ENCODE results near the gene YES1. TPM values are rescaled to one million over a fixed set of nuclear protein-coding genes. Genes with fewer than 3 reads are reported as not detected.
"Not testable (repeated sequence)": the region's sequence is repeated elsewhere in the genome, so short reads cannot be mapped to it uniquely, and the experiment has no call there.

Gene YES1
- total RNA-seq, 1 donor from 2014 or later = 152 TPM

DNA sequence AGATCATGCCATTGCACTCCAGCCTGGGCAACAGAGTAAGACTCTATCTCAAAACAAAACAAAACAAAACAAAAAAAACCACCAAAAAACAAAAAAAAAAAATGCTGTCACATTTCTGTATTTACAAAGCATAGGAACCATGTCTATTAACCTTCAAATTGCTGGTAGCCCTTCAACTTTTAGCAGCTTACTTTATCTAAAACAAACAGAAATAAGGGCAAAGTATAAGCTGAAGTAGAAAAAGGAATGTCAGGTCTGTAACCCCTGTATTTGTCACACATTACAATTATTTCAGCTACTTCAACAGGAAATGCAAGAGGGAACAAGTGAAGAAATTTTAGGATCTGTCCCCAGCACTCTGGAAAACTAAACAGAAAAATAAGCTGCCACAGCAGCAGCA is 129.2 kb downstream of the YES1 start:
- DNase-seq = no peak

DNA sequence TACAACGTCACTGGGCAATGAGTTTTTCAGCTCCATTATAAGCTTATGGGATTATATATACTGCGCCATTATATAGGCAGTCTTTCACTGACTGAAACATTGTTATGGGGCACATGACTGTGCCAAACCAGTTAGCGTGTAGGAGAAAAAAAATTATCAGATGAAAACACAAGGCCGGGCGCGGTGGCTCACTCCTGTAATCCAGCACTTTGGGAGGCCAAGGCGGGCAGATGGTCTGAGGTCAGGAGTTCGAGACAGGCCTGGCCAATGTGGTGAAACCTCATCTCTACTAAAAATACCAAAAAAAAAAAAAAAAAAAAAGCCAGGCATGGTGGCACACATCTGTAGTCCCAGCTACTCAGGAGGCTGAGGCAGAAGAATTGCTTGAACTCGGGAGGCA is 129.6 kb downstream of the YES1 start:
- DNase-seq = not testable (repeated sequence)

DNA sequence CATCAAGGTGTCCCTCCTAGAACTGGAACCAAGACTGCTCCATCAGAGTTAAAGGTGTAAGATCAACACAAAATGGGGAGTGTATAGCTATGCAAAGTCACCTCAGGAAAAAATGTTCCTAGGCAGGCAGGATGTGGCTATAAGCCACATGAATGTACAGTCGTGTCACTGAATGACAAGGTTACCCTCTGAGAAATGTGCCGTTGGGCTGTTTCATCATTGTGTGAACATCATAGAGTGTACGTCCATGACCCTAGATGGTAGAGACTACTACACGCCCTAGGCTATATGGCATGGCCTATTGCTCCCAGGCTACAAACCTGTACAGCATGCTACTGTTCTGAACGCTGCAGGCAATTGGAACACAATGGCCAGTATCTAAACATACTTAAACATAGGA is 130.1 kb downstream of the YES1 start:
- no peak for DNase-seq

DNA sequence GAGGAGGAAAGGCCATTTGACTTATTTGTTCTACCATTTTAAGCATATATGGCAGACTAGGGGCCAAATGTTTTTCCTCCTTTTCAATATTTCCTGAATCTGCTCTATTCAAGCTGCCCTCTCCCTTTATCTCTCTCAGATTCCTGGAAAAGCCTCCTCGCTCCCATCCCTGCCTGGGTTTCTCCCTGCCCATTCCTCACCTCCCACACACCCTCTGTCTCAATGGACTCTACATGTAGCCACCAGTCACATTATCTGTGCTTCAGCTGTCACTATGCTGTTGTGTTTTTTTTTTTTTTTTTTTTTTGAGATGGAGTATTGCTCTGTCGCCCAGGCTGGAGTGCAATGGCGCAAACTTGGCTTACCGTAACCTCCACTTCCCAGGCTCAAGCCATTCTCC is 131.7 kb downstream of the YES1 start:
- no peak for DNase-seq

DNA sequence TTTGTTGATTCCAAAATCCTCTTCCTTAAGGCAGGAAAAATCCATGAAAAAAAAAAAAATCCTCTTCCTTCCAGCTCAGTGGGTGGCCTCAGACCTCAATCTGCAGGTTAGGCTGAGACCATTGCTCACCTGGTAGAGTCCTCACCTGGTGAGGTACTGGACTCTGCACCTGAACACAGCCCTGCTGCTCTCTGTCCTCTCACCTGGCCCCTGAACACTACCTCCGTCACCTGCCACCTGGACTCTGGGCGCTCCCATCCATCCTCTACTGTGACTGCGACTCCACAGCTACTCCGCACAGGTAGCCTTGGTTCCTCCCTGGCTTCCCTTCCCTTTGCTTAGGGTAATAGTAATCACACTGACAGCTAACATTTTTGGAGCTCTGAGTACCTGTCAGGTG is 132.5 kb downstream of the YES1 start:
- no peak for DNase-seq

DNA sequence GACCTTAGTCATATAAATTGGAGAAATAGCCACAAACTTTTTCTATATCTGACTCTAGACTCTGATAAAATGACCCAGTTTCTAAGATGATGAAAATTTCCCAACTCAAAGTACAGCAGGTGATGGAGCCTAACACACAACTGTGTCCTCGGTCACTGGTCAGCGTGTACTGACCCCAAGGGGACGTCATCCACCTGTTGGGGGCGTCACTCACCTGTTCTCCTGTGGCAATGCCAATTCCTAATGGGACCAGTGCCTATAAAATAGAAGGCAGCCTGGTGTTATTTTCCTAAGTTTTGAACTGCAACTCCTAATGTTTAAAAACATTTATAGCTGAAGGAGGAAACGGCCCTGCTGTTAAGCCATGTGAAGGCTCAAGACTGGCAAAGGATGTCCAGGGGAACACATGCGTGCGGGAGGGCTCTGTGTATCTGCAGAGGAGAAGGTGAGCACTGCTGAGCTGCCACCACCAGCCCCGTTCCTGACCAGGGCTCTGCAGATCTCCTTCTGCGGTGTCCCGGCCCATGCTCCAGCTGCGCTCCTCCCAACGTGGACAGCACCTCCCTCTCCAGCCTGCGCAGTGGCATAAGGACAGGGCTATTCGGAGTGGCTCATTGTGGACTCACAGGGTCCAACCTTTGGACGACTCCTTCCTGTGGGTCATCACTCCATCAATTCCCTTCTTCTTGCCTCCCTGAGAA is 133.4 kb downstream of the YES1 start:
- DNase-seq = no peak

DNA sequence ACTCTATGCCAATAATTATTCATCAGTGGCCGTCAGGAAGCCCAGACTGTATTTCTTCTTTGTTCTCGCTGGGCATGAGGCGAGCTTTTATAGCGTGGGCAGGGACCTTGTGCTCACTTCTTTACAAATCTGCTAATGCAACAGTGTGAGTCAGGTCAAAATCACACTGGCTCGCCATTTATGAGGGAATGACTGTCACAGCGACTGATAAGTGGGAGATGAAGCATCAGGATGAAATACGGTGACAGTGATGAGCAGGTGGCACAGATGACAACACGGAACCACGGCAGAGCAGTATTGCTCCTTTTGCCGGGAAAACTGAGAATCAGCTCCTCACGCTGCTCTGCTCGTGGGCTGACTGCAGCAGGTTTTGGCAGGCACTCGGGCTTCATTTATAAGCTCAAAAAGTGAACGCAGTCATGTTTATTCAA is 134.1 kb downstream of the YES1 start:
- no peak for DNase-seq

DNA sequence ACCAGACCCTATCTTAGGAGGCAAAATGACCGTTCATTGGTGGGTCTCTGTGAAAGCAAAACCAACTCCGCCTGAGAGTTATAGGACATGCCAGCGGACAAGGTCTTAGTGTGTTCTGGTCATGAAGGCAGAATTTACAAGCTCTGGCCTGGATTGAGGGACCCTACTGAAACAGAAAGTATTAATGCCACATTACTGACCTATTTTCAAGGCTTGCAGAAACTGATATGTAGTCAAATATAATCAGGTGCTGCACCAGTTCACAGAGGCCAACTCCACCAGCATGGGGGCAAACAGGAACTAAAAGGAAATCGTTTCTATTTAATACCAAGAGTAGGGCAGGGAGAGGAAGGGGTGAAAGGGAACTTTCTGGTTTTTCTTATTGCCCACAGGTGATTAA is 134.9 kb downstream of the YES1 start:
- DNase-seq = no peak

DNA sequence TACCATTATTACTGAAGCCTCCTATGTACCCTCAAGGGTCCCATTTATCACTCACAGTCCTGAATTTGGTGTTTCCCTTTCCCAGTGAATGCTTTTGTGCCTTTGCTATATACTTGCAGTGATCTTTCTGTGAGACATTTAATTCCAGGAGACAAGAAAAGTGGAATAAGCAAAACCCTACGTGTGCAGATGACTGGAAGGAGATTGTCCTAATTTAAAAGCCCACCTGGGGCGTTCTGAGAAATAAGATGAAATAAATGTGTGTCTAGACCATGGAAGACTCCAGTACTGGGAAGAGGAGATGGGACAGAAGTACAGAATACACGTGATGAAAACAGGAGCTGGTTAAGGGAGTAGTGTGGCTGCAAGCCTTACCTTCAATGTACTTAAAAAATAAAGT is 135.3 kb downstream of the YES1 start:
- no peak for DNase-seq

DNA sequence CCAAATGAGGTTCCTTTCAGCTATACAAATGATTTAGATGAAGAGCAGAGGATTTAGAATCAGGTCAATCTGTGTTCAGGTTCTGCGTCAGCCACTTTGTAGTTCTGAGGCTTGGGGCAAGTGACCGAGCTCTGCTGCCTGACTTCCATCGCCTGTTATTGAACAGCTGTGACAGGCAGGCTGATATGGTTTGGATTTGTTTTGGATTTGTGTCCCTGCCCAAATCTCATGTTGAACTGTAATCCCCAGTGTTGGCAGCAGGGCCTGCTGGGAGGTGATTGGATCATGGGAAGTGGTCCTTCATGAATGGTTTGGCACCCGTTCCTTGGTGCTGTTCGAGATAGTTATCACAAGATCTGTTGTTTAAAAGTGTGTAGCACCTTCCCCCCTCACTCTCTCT is 136.0 kb downstream of the YES1 start:
- no peak for DNase-seq

DNA sequence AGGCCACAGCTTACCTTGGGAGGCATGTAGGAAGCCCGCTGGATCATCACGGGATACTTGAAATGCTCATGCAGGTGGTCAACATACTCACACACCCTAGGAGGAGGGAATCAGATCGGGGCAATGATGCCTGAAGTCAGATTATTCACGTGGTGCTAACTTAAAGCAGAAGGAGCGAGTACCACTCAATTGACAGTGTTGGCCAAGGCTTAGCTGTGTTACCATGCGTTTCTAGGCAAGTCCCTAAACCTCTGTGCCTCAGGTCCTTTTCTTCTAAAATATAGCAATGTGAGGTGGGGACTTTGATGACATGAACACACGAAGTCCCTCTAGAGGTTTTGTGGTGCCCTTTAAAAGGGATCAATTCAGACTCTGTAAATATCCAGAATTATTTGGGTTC is 136.7 kb downstream of the YES1 start:
- no peak for DNase-seq

DNA sequence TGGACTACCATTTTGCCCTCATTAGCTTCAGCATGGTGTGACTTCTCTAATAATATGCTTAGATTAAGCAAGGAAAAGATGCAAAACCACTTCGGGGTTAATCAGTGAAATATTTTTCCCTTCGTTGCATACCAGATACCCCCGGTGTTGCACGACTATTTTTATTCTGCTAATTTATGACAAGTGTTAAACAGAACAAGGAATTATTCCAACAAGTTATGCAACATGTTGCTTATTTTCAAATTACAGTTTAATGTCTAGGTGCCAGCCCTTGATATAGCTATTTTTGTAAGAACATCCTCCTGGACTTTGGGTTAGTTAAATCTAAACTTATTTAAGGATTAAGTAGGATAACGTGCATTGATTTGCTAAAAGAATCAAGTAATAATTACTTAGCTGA is 138.3 kb downstream of the YES1 start:
- DNase-seq = no peak

DNA sequence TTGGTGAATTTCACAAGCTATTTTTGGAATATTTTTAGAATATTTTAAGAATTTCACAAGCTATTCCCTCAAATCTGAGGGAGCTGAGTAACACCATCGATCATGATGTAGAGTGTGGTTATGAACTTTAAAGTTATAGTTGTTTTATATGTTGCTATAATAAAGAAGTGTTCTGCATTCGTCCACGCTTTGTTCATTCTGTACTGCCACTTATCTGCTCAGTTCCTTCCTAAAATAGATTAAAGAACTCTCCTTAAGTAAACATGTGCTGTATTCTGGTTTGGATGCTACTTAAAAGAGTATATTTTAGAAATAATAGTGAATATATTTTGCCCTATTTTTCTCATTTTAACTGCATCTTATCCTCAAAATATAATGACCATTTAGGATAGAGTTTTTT is 138.7 kb downstream of the YES1 start:
- DNase-seq = no peak

Small RNA genes lying within 50 kb of the gene (small RNA-seq; reads per million reads assigned to genes)
- gene BOLA2P1 (ENCODE audit: low replicate concordance) (not detected), gene RNU1-109P (ENCODE audit: low replicate concordance) (not detected)

Other genes starting within 250 kb of the YES1 start
- not detected for gene CETN1, start 231.9 kb downstream of the YES1 start, total RNA-seq
- gene CLUL1, start 215.3 kb downstream of the YES1 start, total RNA-seq = 2.1 TPM
- 31.6 TPM for gene TYMS, start 154.6 kb downstream of the YES1 start, total RNA-seq
- 38.6 TPM for gene ENOSF1, start 99.6 kb downstream of the YES1 start, total RNA-seq
- 3.7 TPM for gene ADCYAP1, start 92.6 kb upstream of the YES1 start, total RNA-seq

All from tongue (tissue), 3 donors.